ENCODE measurements around the gene KSR1.
A peak's percentile ranks its signal among the peaks of the same experiment; 100 is the strongest.

The KSR1 gene

GRCh38 chr17:27579304-27579703 is 123.1 kb downstream of the KSR1 start:
- no peak for TF ChIP-seq CTCF (conservative IDR thresholded peaks at IDR 0.05; ENCODE audit: low read depth, low read length)
- no peak overlapping the region for H3K4me3 ChIP-seq (ENCODE audit: low read length)
- DNase-seq (ENCODE audit: low read depth), result no peak

GRCh38 chr17:27579897-27580321 is 123.7 kb downstream of the KSR1 start:
- no peak for TF ChIP-seq CTCF (conservative IDR thresholded peaks at IDR 0.05; ENCODE audit: low read depth, low read length)
- no peak overlapping the region for H3K4me3 ChIP-seq (ENCODE audit: low read length)
- DNase-seq (ENCODE audit: low read depth), result no peak

- no peak overlapping the region for H3K4me3 ChIP-seq (ENCODE audit: low read length)
- DNase-seq (ENCODE audit: low read depth), result no peak
- TF ChIP-seq CTCF (conservative IDR thresholded peaks at IDR 0.05; ENCODE audit: low read depth, low read length), result no peak
Measured at GRCh38 chr17:27581016-27581415, 124.8 kb downstream of the KSR1 start.

- TF ChIP-seq CTCF (conservative IDR thresholded peaks at IDR 0.05; ENCODE audit: low read depth, low read length), result no peak
- H3K4me3 ChIP-seq (ENCODE audit: low read length), result no peak overlapping the region
- DNase-seq (ENCODE audit: low read depth), result no peak
Measured at GRCh38 chr17:27582696-27583095, 126.4 kb downstream of the KSR1 start.

GRCh38 chr17:27585153-27585681 is 129.0 kb downstream of the KSR1 start:
- DNase-seq (ENCODE audit: low read depth), result no peak
- no peak for TF ChIP-seq CTCF (conservative IDR thresholded peaks at IDR 0.05; ENCODE audit: low read depth, low read length)
- no peak overlapping the region for H3K4me3 ChIP-seq (ENCODE audit: low read length)

GRCh38 chr17:27585792-27586191 is 129.5 kb downstream of the KSR1 start:
- no peak for TF ChIP-seq CTCF (conservative IDR thresholded peaks at IDR 0.05; ENCODE audit: low read depth, low read length)
- no peak overlapping the region for H3K4me3 ChIP-seq (ENCODE audit: low read length)
- DNase-seq (ENCODE audit: low read depth), result no peak

- TF ChIP-seq CTCF (conservative IDR thresholded peaks at IDR 0.05; ENCODE audit: low read depth, low read length), result peak; percentile 15
- H3K4me3 ChIP-seq (ENCODE audit: low read length), result no peak overlapping the region
- DNase-seq (ENCODE audit: low read depth), result peak; percentile 66
Measured at GRCh38 chr17:27586203-27586721, 130.0 kb downstream of the KSR1 start.

Measured in retinal pigment epithelial cell (primary cell).